ENCODE measurements around the gene NALF2. TPM values are rescaled to one million over a fixed set of nuclear protein-coding genes. Genes with fewer than 3 reads are reported as not detected.

Gene NALF2
- total RNA-seq, 1 experiment from 2014 or later = 9.7 TPM

DNA sequence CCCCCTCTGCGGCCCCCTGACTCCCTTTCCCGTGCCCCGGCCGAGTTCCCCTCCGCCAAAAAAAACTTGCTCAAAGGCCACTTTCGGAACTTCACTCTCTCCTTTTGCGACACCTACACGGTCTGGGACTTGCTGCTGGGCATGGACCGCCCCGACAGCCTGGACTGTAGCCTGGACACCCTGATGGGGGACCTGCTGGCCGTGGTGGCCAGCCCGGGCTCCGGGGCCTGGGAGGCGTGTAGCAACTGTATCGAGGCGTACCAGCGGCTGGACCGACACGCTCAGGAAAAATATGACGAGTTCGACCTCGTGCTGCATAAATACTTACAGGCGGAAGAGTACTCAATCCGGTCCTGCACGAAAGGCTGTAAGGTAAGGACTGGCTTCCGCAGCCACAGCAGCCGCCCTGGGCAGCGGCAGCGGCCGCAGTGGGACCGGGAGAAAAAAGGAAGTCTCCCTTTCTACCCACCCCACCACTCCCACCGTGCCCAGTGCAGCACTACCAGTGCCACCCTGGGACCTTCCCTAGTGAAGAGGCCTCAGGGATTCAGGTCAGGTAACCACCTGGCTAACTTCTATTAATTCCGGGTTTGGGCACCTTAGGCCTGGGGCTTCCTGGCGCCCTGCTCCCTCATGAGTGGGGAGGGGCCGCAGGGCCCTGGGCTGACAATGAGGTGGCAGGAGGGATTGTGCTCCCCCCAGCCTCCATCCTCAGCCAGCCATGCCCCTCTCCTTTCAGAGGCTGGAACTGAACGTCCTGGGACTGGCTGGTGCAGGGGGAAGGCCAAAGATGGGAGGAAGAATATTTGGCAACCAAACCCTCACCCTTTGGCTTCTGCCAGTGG, 1.9 kb downstream of the NALF2 start:
- no peak overlapping the region for H3K27ac ChIP-seq (ENCODE audit: insufficient read length, low read depth, low read length)
- WGBS (ENCODE audit: extremely low coverage, insufficient read length, low lambda C conversion rate) = no CpG with 5 or more reads among the region's 36 CpGs
- no peak overlapping the region for H2BK5ac ChIP-seq (ENCODE audit: insufficient read length, low read length)
- Mint-ChIP-seq H3K4me3 (peak overlapping the region; percentile 73 to 87), H3K27me3 (ENCODE audit: low read depth) (peaks cover 22% of the 10 kb centered on the region), H3K4me1 (peaks cover 5 to 16% of the 10 kb centered on the region in 2 experiments), H3K9me3 (peaks cover 39 to 54% of the 10 kb centered on the region in 2 experiments), H3K27ac (no peak overlapping the region; a peak in 1 of 7 replicates), H3K36me3 (ENCODE audit: insufficient read depth in 1 of 3, low read depth in 3 of 3) (peaks cover 15 to 25% (median 17%) of the 10 kb centered on the region in 3 experiments; a peak in 6 of 7 replicates)
- no peaks in the 10 kb centered on the region for H3K4me1 ChIP-seq (ENCODE audit: insufficient read depth, low read length)
- peak overlapping the region; percentile 40 for H3K4me2 ChIP-seq (ENCODE audit: insufficient read depth, insufficient read length, low read length)
- no peak for DNase-seq
- no peak overlapping the region for H2AK5ac ChIP-seq (ENCODE audit: insufficient read length, low read length)
- H2AFZ ChIP-seq (ENCODE audit: low read length) = no peak overlapping the region
- TF ChIP-seq, protein P1, sequence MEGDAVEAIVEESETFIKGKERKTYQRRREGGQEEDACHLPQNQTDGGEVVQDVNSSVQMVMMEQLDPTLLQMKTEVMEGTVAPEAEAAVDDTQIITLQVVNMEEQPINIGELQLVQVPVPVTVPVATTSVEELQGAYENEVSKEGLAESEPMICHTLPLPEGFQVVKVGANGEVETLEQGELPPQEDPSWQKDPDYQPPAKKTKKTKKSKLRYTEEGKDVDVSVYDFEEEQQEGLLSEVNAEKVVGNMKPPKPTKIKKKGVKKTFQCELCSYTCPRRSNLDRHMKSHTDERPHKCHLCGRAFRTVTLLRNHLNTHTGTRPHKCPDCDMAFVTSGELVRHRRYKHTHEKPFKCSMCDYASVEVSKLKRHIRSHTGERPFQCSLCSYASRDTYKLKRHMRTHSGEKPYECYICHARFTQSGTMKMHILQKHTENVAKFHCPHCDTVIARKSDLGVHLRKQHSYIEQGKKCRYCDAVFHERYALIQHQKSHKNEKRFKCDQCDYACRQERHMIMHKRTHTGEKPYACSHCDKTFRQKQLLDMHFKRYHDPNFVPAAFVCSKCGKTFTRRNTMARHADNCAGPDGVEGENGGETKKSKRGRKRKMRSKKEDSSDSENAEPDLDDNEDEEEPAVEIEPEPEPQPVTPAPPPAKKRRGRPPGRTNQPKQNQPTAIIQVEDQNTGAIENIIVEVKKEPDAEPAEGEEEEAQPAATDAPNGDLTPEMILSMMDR (conservative IDR thresholded peaks at IDR 0.05) = no peak
- H4K8ac ChIP-seq (replicated peaks; ENCODE audit: insufficient read length, low read depth, low read length) = no peak overlapping the region
- no peaks in the 10 kb centered on the region for H3K79me2 ChIP-seq (ENCODE audit: insufficient read depth, low read length)
- H3K18ac ChIP-seq (ENCODE audit: insufficient read length, low read depth, low read length) = no peak overlapping the region
- no peak overlapping the region for H4K91ac ChIP-seq (ENCODE audit: insufficient read length, low read depth, low read length)
- no peaks in the 10 kb centered on the region for H4K20me1 ChIP-seq (ENCODE audit: control insufficient read depth, insufficient read depth, insufficient read length)
- H2BK15ac ChIP-seq (ENCODE audit: low read depth, low read length) = no peak overlapping the region
- no peak overlapping the region for H2BK12ac ChIP-seq (ENCODE audit: insufficient read length, low read depth, low read length)
- H3K4ac ChIP-seq (ENCODE audit: low read depth, low read length) = no peak overlapping the region
- H3K56ac ChIP-seq (ENCODE audit: insufficient read length, low read depth, low read length) = no peak overlapping the region
- H3K23ac ChIP-seq (ENCODE audit: insufficient read length, low read depth, low read length) = no peak overlapping the region
- H3T11ph ChIP-seq (ENCODE audit: low read length) = no peak overlapping the region
- peaks cover 47% of the 10 kb centered on the region for H3K9me3 ChIP-seq (ENCODE audit: control insufficient read depth, low read depth, low read length)
- peaks cover 2% of the 10 kb centered on the region for H3K23me2 ChIP-seq (ENCODE audit: insufficient read length, low read depth, low read length, poor library complexity, severe bottlenecking)
- H2BK20ac ChIP-seq (ENCODE audit: low read depth, low read length, poor library complexity, severe bottlenecking) = no peak overlapping the region
- H3K27me3 ChIP-seq (ENCODE audit: insufficient read depth, low read length) = no peaks in the 10 kb centered on the region
- H3K9ac ChIP-seq (ENCODE audit: extremely low read depth, insufficient read length, low read length) = no peak overlapping the region
- H4K5ac ChIP-seq (ENCODE audit: insufficient read length, low read depth, low read length) = no peak overlapping the region
- no peak overlapping the region for H3K14ac ChIP-seq (ENCODE audit: insufficient read depth, low read length)
- H3K79me1 ChIP-seq (ENCODE audit: insufficient read depth, low read depth, low read length, poor library complexity, severe bottlenecking) = no peaks in the 10 kb centered on the region
- no peak overlapping the region for H2BK120ac ChIP-seq (ENCODE audit: low read depth, low read length, poor library complexity, severe bottlenecking)

All from H9 (cell line).